ENCODE results near the gene ERCC6L.
"Not testable (repeated sequence)": the region's sequence is repeated elsewhere in the genome, so short reads cannot be mapped to it uniquely, and the experiment has no call there.

ERCC6L gene

DNA sequence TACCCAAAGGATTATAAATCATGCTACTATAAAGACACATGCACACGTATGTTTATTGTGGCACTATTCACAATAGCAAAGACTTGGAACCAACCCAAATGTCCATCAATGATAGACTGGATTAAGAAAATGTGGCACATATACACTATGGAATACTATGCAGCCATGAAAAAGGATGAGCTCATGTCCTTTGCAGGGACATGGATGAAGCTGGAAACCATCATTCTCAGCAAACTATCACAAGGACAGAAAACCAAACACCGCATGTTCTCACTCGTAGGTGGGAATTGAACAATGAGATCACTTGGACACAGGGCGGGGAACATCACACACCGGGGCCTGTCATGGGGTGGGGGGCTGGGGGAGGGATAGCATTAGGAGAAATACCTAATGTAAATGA, 62.5 kb downstream of the ERCC6L start:
- not testable (repeated sequence) for H3K27me3 ChIP-seq (ENCODE audit: control insufficient read depth in 3 of 3, insufficient read depth in 3 of 3, low read depth in 1 of 3, low read length in 3 of 3); H3K27ac ChIP-seq (replicated peaks; ENCODE audit: low read length); H3K9ac ChIP-seq (ENCODE audit: low read depth, low read length, poor library complexity); H3K4me3 ChIP-seq (ENCODE audit: low read length in 2 of 2); H4K8ac ChIP-seq (ENCODE audit: low read depth, low read length); H2AFZ ChIP-seq (ENCODE audit: low read length); DNase-seq (ENCODE audit: low spot score); H3K4ac ChIP-seq (ENCODE audit: low read length); H2BK12ac ChIP-seq (ENCODE audit: low read length); H3K36me3 ChIP-seq (replicated peaks in 1 of 2; ENCODE audit: control insufficient read depth in 2 of 2, insufficient read depth in 2 of 2, low read length in 2 of 2); H3K18ac ChIP-seq (ENCODE audit: low read length); H2BK120ac ChIP-seq (ENCODE audit: low read depth, low read length); H3K79me1 ChIP-seq (ENCODE audit: low read depth, low read length); H3K9me3 ChIP-seq (replicated peaks in 1 of 2; ENCODE audit: control insufficient read depth in 2 of 2, insufficient read depth in 1 of 2, low read depth in 1 of 2, low read length in 2 of 2); H3K4me1 ChIP-seq (ENCODE audit: control insufficient read depth in 2 of 2, insufficient read depth in 1 of 2, low read depth in 1 of 2, low read length in 2 of 2); H3K14ac ChIP-seq (ENCODE audit: low read length); H2BK15ac ChIP-seq (ENCODE audit: low read length); H3K23ac ChIP-seq (ENCODE audit: low read depth, low read length, poor library complexity); H2AK5ac ChIP-seq (ENCODE audit: low read depth, low read length); H4K91ac ChIP-seq (ENCODE audit: low read depth, low read length, poor library complexity); H2BK5ac ChIP-seq (ENCODE audit: low read length); H3K4me2 ChIP-seq (ENCODE audit: insufficient read depth, low read length, poor library complexity, severe bottlenecking)
- WGBS, 2 donors (ENCODE audit: extremely low coverage in 2 of 2, insufficient read length in 2 of 2, insufficient replicate concordance in 1 of 2) = no CpG with 5 or more reads among the region's 5 CpGs

DNA sequence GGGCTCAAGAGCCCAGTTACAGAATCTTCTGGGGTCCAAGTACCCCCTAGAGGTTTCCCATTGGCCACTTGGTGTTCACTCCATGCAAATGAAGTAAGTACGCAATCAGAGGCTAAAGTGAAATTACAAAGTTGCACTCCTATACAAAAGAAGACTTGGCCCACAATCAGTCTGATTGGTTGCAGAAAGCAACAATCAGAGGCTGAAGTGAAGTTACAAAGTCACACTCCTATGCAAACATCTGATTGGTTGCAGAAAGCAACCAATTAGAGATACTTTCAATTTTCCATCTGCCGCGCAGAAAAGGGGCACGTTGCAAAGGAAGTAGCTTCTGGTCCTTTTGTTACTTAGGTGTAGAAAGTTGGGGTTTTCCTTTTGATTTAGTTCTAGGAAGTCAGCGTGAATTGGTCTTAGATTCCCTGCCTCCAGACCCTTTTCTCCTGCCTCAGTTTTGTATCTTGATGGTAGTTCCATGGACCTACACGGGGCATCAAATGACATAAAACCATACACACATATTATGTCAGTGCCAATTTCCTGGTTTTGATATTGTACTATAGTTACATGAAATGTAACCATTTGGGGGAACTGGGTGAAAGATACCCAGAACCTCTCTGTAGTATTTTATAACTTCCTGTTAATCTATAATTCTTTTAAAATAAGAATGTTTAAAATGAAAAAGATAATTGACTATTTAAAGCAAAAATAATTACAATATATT, 69.7 kb downstream of the ERCC6L start:
- no peak overlapping the region for H2BK5ac ChIP-seq (ENCODE audit: low read length)
- DNase-seq (ENCODE audit: low spot score) = no peak
- H3K27me3 ChIP-seq (ENCODE audit: control insufficient read depth in 3 of 3, insufficient read depth in 3 of 3, low read depth in 1 of 3, low read length in 3 of 3) = no peaks in the 10 kb centered on the region
- H3K79me1 ChIP-seq (ENCODE audit: low read depth, low read length) = no peaks in the 10 kb centered on the region
- no peak overlapping the region for H3K27ac ChIP-seq (replicated peaks; ENCODE audit: low read length)
- H4K91ac ChIP-seq (ENCODE audit: low read depth, low read length, poor library complexity) = no peak overlapping the region
- no peak overlapping the region for H3K18ac ChIP-seq (ENCODE audit: low read length)
- H3K9me3 ChIP-seq (replicated peaks in 1 of 2; ENCODE audit: control insufficient read depth in 2 of 2, insufficient read depth in 1 of 2, low read depth in 1 of 2, low read length in 2 of 2) = no peaks in the 10 kb centered on the region
- no peak overlapping the region for H3K4me3 ChIP-seq (ENCODE audit: low read length in 2 of 2)
- peak overlapping the region; percentile 45 for H2AFZ ChIP-seq (ENCODE audit: low read length)
- H2BK12ac ChIP-seq (ENCODE audit: low read length) = no peak overlapping the region
- H3K9ac ChIP-seq (ENCODE audit: low read depth, low read length, poor library complexity) = no peak overlapping the region
- no peak overlapping the region for H3K4me2 ChIP-seq (ENCODE audit: insufficient read depth, low read length, poor library complexity, severe bottlenecking)
- no peak overlapping the region for H2BK15ac ChIP-seq (ENCODE audit: low read length)
- no peak overlapping the region for H2AK5ac ChIP-seq (ENCODE audit: low read depth, low read length)
- no peaks in the 10 kb centered on the region for H3K4me1 ChIP-seq (ENCODE audit: control insufficient read depth in 2 of 2, insufficient read depth in 1 of 2, low read depth in 1 of 2, low read length in 2 of 2)
- WGBS, 2 donors (ENCODE audit: extremely low coverage in 2 of 2, insufficient read length in 2 of 2, insufficient replicate concordance in 1 of 2) = no CpG with 5 or more reads among the region's 6 CpGs
- H3K4ac ChIP-seq (ENCODE audit: low read length) = no peak overlapping the region
- no peak overlapping the region for H3K14ac ChIP-seq (ENCODE audit: low read length)
- H3K36me3 ChIP-seq (replicated peaks in 1 of 2; ENCODE audit: control insufficient read depth in 2 of 2, insufficient read depth in 2 of 2, low read length in 2 of 2) = no peaks in the 10 kb centered on the region
- H2BK120ac ChIP-seq (ENCODE audit: low read depth, low read length) = no peak overlapping the region
- H3K23ac ChIP-seq (ENCODE audit: low read depth, low read length, poor library complexity) = no peak overlapping the region
- H4K8ac ChIP-seq (ENCODE audit: low read depth, low read length) = no peak overlapping the region

DNA sequence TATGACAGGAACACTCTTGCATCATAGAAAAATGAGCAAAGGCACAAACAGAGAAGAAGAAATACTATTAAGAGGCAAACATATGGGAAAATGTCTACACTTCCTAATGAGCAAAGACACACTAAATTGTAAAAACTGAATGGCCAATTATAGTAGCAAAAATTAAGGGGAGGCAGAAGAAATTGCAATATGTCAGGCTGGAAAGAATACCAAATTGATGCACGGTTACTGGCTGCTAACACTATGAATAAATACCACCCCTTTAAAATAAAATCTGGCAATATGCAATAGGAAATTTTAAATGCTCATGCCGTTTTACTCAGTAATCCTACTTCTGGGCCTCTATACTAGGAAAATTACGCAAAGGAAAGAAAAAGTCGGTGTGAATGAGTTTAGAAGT, 73.3 kb downstream of the ERCC6L start:
- no peak for DNase-seq (ENCODE audit: low spot score)
- Histone ChIP-seq H2BK12ac (ENCODE audit: low read length) (no peak overlapping the region), H3K18ac (ENCODE audit: low read length) (no peak overlapping the region), H2BK15ac (ENCODE audit: low read length) (no peak overlapping the region), H3K14ac (ENCODE audit: low read length) (no peak overlapping the region), H2BK120ac (ENCODE audit: low read depth, low read length) (no peak overlapping the region), H3K27me3 (ENCODE audit: control insufficient read depth in 3 of 3, insufficient read depth in 3 of 3, low read depth in 1 of 3, low read length in 3 of 3) (no peaks in the 10 kb centered on the region), H3K4me3 (ENCODE audit: low read length in 2 of 2) (no peak overlapping the region), H2AFZ (ENCODE audit: low read length) (no peak overlapping the region), H4K91ac (ENCODE audit: low read depth, low read length, poor library complexity) (no peak overlapping the region), H3K23ac (ENCODE audit: low read depth, low read length, poor library complexity) (no peak overlapping the region), H3K4me2 (ENCODE audit: insufficient read depth, low read length, poor library complexity, severe bottlenecking) (no peak overlapping the region), H4K8ac (ENCODE audit: low read depth, low read length) (no peak overlapping the region), H3K79me1 (ENCODE audit: low read depth, low read length) (no peaks in the 10 kb centered on the region), H3K4me1 (ENCODE audit: control insufficient read depth in 2 of 2, insufficient read depth in 1 of 2, low read depth in 1 of 2, low read length in 2 of 2) (no peaks in the 10 kb centered on the region), H3K27ac (replicated peaks; ENCODE audit: low read length) (no peak overlapping the region), H3K9me3 (replicated peaks in 1 of 2; ENCODE audit: control insufficient read depth in 2 of 2, insufficient read depth in 1 of 2, low read depth in 1 of 2, low read length in 2 of 2) (no peaks in the 10 kb centered on the region), H3K4ac (ENCODE audit: low read length) (no peak overlapping the region), H3K9ac (ENCODE audit: low read depth, low read length, poor library complexity) (no peak overlapping the region), H2BK5ac (ENCODE audit: low read length) (no peak overlapping the region), H2AK5ac (ENCODE audit: low read depth, low read length) (no peak overlapping the region), H3K36me3 (replicated peaks in 1 of 2; ENCODE audit: control insufficient read depth in 2 of 2, insufficient read depth in 2 of 2, low read length in 2 of 2) (no peaks in the 10 kb centered on the region)
- no CpG with 5 or more reads among the region's 4 CpGs for WGBS, 2 donors (ENCODE audit: extremely low coverage in 2 of 2, insufficient read length in 2 of 2, insufficient replicate concordance in 1 of 2)

DNA sequence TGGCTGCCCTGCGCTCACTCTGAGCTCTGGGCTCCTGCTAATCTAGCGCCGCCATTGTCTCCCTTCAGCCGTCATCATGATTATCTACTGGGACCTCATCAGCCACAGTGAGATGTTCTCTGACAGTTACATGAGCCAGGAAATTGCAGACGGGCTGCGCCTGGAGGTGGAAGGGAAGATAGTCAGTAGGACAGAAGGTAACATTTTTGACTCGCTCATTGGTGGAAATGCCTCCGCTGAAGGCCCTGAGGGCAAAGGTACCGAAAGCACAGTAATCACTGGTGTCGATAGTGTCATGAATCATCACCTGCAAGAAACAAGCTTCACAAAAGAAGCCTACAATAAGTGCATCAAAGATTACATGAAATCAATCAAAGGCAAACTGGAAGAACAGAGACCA, 79.1 kb downstream of the ERCC6L start:
- Histone ChIP-seq H2AK5ac (ENCODE audit: low read depth, low read length) (no peak overlapping the region), H2BK15ac (ENCODE audit: low read length) (no peak overlapping the region), H3K4ac (ENCODE audit: low read length) (no peak overlapping the region), H3K27ac (replicated peaks; ENCODE audit: low read length) (no peak overlapping the region), H2AFZ (ENCODE audit: low read length) (no peak overlapping the region), H2BK5ac (ENCODE audit: low read length) (no peak overlapping the region), H3K14ac (ENCODE audit: low read length) (no peak overlapping the region), H3K18ac (ENCODE audit: low read length) (no peak overlapping the region), H3K4me2 (ENCODE audit: insufficient read depth, low read length, poor library complexity, severe bottlenecking) (no peak overlapping the region), H4K91ac (ENCODE audit: low read depth, low read length, poor library complexity) (no peak overlapping the region), H3K23ac (ENCODE audit: low read depth, low read length, poor library complexity) (no peak overlapping the region), H4K8ac (ENCODE audit: low read depth, low read length) (no peak overlapping the region), H3K9me3 (replicated peaks in 1 of 2; ENCODE audit: control insufficient read depth in 2 of 2, insufficient read depth in 1 of 2, low read depth in 1 of 2, low read length in 2 of 2) (peaks cover 0 to 13% of the 10 kb centered on the region in 2 donors), H3K4me1 (ENCODE audit: control insufficient read depth in 2 of 2, insufficient read depth in 1 of 2, low read depth in 1 of 2, low read length in 2 of 2) (no peaks in the 10 kb centered on the region), H2BK120ac (ENCODE audit: low read depth, low read length) (no peak overlapping the region), H2BK12ac (ENCODE audit: low read length) (no peak overlapping the region), H3K27me3 (ENCODE audit: control insufficient read depth in 3 of 3, insufficient read depth in 3 of 3, low read depth in 1 of 3, low read length in 3 of 3) (no peaks in the 10 kb centered on the region), H3K4me3 (ENCODE audit: low read length in 2 of 2) (no peak overlapping the region), H3K9ac (ENCODE audit: low read depth, low read length, poor library complexity) (no peak overlapping the region), H3K36me3 (replicated peaks in 1 of 2; ENCODE audit: control insufficient read depth in 2 of 2, insufficient read depth in 2 of 2, low read length in 2 of 2) (no peaks in the 10 kb centered on the region), H3K79me1 (ENCODE audit: low read depth, low read length) (no peaks in the 10 kb centered on the region)
- WGBS, 2 donors (ENCODE audit: extremely low coverage in 2 of 2, insufficient read length in 2 of 2, insufficient replicate concordance in 1 of 2) = no CpG with 5 or more reads among the region's 10 CpGs
- no peak for DNase-seq (ENCODE audit: low spot score)

All from neuronal stem cell (in vitro differentiated cells).